ENCODE measurements around the gene EML3. TPM values are rescaled to one million over a fixed set of nuclear protein-coding genes. Genes with fewer than 3 reads are reported as not detected.

EML3 gene
- total and polyA plus RNA-seq, 2 of the 8 experiments (the other 6 are each of a cell fraction or from before 2014, with no cell fraction given), result 19.2 to 29.9 TPM

- no peak for TF ChIP-seq GTF2F1 (IDR thresholded peaks at IDR 0.05; ENCODE audit: borderline replicate concordance, low read depth, low read length)
- TF ChIP-seq EZH2 (IDR thresholded peaks at IDR 0.05; ENCODE audit: low read depth, low read length, severe bottlenecking), result no peak
- no peak for TF ChIP-seq BRCA1 (IDR thresholded peaks at IDR 0.05; ENCODE audit: low read depth, low read length)
- TF ChIP-seq NRF1 (IDR thresholded peaks at IDR 0.05; ENCODE audit: low read depth, low read length), result no peak
- TF ChIP-seq, protein P1, sequence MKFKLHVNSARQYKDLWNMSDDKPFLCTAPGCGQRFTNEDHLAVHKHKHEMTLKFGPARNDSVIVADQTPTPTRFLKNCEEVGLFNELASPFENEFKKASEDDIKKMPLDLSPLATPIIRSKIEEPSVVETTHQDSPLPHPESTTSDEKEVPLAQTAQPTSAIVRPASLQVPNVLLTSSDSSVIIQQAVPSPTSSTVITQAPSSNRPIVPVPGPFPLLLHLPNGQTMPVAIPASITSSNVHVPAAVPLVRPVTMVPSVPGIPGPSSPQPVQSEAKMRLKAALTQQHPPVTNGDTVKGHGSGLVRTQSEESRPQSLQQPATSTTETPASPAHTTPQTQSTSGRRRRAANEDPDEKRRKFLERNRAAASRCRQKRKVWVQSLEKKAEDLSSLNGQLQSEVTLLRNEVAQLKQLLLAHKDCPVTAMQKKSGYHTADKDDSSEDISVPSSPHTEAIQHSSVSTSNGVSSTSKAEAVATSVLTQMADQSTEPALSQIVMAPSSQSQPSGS (IDR thresholded peaks at IDR 0.05; ENCODE audit: low read length), result no peak
Measured at GRCh38 chr11:62613291-62613778, 760 bp upstream of the EML3 start (continued).
